Measurements from ENCODE around the gene MRGPRE. TPM values are rescaled to one million over a fixed set of nuclear protein-coding genes. Genes with fewer than 3 reads are reported as not detected.

MRGPRE gene
- total RNA-seq, 1 experiment from 2014 or later: not detected

DNA sequence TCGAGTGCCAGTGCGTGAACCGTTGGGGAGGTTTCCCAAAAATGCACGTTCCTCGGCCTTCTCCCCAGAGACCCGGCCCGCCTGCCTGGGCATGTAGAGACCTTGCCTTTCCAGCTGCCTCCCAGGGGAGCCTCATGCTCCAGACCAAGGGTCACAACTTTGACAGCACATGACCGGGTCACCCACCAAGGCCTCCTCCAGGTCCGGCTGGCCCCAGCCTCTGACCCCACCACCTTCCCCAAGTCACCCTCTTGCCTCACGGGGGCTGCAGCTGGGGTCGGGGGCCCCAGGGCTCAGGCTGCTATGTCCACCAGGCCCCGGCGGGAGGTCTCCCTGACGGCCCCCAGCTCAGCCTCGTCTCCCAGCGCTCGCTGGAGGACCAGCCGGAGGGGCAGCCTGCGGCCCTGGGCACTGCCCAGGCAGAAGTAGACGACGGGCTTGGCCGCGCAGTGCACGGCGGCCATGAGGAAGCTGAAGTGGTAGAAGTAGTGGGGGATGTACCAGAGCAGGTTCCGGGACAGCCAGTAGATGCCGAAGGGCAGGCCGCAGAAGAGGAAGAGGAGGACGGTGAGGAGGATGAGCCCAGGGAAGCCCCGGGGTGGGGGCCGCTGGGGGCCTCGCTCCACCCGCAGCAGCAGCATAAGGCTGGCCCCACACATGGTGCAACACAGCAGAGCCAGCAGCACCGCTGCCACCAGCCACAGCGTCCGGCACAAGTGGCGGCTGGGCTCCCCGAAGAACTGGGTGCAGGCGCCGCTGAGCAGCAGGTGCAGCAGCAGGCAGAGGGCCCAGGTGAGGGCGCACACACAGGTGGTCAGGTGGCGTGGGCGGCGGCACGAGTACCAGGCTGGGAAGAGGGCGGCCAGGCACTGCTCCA, 4.4 kb downstream of the MRGPRE start:
- DNase-seq (ENCODE audit: extremely low read depth, low read depth): no peak

DNA sequence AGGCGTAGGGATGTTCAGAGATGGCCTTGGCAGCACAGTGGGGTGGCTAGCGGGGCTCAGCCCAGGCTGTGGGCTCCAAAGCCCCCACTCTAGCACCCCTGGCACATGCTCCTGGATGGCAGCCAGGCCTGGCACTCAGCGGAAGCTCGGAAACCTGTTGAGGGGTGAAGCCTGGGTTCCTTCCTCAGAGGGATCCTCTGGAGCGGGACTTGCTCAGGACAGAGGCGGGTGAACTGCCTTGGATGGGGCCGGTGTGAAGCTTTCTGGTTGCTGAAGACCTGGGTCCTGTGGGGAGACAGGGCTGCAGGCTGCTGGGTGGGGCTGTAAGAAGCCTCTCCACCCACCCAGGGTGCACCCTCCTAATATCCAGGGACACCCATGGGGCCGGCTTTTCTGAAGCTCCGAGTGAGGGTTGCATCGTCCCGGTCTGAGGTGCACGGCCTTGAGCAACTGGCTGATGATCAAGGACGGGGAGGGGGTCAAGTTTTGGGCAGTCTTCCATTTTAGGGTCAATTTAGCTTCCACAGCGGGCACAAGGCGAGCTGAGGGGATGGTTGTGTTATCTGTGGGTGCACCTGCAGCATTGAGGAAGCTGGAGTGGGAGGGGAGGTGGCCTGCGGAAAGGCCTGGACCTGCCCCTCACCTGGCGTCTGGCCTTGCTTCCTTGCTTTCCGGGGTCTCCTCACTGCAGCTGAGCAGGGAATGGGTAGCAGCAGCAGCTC, 5.2 kb downstream of the MRGPRE start:
- no peak for DNase-seq (ENCODE audit: extremely low read depth, low read depth)

DNA sequence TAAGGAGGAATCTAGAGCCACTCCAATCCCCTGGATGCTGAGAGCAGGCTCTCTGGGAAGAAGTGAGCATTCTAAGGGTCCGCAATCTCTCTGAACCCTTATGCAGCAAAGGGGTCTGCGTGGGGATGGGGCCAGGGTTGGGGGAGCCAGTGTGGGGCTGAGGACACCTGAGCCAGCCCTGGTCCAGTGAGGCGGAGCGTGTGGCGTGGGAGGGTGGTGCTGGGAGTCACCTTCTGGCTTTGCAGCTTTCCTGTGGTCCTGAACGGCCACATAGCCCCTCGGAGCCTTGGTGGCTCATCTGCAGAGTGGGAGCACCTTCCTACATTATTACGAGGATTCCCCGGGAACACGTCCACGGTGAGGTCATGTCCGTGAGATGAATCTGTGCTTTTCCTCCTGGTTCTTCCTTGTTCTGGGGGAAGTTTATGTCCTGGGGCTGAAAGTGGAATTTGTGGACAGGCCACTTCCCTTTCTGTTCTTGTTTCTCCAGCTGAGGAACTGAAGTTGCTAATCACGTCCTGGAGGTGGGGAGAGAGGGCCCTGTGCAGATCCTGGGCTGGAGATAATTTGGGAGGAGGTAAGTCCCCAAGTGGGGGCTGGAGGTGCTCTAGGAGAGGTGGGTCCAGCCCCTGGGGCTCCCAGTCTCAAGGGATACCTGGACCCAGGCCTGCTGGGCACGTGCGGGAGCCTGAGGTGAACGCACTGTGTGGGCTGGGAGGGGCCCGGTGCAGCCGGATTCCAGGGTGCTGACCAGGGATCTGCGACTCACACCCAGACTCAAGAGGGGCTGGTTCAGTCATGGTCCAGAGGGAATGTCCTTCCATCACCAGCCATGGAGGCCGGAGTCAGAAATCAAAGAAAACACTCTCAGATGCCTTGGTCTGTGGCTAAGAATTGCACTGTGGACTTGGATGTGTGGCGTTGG, 6.1 kb downstream of the MRGPRE start:
- no peak for DNase-seq (ENCODE audit: extremely low read depth, low read depth)

DNA sequence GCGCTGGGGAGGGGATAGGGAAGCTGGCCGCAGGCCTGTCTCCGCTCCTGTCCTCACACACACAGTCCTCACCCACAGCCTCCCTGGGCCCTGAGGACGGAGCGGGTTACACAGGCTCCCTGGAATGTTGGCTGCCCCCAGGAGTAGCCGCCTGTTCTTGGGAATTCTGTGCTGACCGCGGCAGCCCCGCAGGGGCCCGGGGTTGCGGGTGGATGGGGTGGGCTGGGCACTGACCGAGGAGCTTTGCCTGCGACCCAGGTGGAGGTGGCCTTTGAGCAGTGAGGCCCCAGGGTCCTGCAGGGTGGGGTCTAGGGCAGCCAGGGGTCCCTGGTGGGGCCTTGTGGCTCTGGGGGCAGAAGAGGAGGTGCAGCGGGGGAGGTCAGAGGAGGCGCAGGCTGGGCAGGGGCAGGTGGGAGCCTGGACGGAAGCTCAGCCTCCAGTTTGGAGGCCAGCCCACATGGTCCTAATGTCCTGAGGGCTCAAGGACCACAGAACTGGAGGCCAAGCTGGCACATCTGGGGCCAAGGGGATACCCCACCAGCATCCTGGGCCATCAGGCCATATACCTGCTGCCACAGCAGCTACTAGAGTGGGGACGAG, 7.0 kb downstream of the MRGPRE start:
- no peak for DNase-seq (ENCODE audit: extremely low read depth, low read depth)

DNA sequence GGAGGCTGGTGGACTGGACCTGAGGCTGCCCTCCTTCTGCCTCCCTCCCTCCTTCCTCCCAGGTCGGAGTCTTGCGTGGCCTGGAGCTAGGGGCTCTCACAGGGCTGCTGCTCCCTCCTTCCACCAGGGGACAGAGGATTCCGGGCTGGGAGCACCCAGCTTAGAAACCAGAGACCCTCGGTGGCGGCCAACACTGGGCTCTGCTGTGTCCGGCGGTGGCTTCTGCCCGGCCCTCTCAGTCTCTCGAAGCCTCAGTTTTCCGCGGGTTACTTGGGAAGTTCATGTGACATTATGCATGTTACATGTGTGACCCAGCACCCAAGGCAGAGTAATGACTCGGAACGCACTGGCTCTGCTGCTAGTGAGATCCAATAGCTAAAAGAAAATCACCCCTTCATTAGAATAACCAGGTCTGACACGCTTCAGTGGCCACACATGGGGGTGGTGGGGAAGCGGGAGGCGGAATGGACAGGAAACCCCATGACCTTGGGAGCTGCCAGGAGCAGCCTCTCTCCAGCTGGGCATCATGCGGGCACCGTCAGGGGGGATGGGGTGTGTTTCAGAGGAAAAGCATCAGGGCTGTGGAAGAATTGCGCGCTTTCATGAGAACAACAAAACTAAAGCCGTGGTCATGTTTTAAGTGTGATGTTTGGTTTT, 7.7 kb downstream of the MRGPRE start:
- no peak for DNase-seq (ENCODE audit: extremely low read depth, low read depth)

DNA sequence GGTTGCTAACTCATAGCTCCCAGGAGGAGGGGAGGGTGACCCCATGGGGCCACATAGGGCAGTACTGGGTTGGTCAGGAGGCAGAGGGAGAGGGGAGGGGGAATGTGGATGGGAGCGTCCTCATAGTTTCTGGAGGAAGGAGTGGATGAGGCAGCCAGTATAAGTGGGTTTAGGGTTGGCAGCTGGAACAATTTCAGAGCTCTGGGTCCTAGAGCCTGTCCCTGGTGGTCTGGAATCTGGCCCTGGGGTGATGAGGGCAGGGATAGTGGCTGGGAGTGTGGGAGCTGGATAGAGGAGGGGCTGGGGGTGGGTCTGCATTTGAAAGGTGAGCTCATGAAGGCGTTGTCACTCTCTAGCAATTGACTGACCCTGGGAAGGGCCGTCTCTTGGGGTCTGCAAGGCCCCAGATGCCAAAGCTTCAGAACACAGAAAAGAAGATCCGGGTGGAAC, 8.3 kb downstream of the MRGPRE start:
- DNase-seq (ENCODE audit: extremely low read depth, low read depth): no peak

DNA sequence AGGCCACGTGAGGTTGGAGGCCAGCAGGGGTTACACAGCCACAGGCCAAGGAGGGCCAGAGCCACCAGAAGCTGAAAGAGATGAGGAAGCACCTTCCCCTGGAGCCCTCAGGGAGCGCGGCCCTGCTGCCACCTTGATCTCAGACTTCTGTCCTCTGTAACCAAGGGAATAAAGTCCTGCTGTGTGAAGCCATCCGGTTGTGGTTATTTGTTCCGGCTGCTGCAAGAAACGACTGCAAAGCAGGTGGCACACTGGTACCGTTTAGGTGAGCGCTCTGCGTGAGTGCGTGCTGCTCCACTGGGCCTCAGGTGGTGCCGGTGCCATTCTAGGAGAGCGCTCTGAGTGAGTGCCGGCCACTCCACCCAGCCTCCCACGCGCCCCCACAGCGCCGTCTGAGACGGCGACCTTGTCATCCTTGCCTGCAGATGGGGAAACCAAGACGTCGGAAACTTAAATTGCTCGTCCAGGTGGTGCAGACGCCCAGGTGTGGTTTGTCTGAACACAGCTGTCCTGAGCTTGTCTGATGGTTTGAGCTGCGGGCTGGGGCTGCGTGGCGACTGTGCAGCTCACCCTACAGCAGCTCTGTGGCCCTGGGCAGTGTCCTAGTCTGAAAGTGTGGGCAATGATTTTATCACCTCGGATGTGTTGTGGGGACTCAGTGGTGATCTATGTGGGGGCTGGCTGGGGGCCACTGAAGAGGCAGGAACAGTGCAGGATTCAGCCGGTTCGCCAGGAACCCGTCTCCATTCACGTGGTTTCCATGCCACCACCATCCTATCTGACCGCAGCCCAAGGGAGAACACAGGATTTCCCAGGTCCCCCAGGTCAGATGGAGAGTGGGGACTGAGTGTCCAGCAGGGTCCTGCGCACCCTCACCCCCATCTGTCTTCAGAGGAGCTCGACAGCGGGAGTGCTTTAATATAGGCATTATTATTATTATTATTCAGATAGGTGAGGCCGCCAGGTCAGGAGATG, 9.0 kb downstream of the MRGPRE start:
- no peak for DNase-seq (ENCODE audit: extremely low read depth, low read depth)

DNA sequence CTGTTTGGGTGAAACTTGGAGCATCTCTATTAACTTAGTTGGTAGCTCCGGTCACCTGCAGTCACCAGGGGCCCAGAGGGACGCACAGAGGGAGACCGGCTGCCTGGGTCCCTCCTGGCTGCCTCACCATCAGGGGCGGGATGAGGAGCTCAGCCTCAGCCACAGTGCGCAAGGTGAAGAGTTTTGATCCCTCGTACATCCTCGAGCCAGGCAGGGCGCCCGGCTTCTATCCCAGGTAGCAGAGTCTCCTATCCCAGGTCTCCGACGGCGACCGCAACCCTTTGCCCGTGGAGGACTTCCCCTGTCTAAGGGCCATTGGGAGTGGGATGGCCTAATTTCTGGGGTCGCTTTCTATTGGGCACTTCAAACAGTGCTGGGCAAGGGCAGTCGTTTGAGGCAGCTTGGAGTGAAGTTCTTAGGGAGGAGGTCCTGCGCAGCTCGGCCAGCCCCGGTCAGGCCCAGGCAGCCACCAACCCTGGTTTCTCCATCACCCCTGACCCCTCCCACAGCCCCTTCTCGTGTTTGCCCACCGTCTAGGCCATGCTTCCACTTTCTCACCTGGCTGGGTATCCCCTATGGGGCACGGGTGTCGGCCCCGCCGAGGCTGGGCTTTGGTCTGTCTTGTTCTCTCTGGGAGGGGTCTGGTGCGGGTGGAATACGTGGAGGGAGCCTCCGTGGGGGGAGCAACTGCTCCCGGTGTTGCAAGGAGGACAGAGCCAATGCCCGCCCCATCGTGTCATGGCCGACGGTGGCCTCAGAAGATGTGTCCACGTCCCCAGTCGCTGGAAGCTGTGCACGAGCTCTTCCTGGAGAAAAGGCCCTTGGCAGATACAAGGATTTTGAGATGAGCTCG, 10.0 kb downstream of the MRGPRE start:
- no peak for DNase-seq (ENCODE audit: extremely low read depth, low read depth)

DNA sequence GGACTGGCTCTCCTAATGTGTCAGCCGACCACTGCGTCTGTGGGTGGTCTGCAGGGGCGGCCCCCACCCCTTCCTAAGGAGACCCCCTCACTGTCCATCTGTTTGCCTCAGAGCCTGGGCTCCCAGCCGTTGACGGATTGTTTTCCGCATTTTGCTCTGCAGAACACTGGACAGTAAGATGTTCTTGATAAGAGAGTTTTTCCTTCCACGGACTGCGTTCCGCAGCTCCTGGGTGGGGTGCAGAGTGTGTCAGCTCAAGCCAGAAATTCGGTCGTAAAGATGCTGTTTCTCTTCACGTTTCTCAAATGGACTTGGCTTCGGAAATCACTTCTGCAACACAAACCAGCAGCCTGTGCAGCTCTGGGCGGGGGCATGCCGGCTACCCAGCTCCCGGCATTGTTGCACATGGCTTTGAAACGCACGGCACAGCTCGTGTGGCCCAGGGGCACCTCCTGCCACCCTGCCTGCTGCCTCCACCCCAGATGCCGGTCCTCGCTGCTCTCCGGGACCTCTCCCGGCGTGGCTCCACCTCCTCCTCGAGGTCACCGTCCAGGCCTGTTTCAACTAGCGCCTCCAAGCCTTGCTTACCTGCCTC, 10.7 kb downstream of the MRGPRE start:
- DNase-seq (ENCODE audit: extremely low read depth, low read depth): no peak

DNA sequence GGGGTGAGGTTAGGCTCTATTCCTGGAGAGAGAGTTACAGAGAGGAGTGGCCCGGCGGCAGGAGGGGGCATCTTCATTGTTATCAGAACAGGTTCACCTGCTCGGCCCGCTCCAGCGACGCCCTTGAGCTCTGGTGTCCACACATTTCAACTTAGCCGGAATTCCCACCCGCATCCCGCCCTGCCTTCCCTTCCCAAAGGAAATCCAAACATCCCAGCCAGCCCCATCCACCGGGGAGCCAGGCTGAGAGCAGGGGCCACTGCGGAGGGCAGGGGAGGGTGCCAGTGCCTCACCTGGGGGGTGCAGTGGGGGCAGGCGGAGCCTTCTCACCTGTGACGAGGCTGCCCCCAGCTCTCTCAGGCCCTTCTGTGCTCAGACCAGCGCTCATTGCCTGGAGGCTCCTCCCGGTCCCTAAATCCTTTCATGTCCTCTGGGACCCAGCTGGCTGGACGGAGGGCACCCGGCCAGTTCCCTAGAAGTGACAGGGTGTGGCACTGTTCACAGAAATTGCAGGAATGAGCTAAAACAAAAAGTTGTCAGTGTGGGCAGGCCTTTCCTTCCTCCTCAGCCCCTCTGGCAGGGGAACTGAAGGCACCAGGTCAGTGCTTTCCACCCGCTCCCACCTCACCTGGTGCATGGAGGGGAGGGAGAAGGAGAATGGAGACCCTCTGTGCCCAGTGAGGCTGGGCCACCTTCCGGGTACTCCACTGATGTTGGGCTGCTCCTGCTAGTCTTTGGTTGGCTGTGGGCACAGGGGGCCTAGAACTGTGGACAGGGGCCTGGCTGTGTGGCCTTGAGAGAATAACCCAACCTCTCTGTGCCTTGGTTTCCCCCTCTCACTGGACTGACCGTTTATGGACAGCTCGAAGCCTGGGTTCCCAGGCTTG, 11.5 kb downstream of the MRGPRE start:
- DNase-seq (ENCODE audit: extremely low read depth, low read depth): no peak

DNA sequence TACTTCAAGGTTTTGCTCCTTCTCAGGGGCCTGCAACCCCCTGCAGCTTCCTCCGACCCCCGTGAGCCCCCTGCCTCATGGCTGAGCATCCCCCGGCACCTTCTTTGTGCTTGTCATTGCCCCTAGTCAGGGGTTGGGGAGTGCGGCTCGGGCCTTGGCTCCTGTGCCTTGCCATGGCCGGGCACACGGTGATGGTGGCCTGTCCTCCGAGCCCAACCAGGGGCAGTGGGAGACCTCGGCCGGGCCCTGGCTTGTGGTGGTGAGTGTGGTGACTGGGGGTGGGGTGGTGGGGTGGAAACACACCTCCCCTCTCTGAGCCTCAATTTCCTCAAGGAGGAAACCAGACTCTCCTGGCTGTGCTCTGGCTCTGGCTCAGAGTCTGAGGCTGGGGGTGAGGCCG, 12.1 kb downstream of the MRGPRE start:
- no peak for DNase-seq (ENCODE audit: extremely low read depth, low read depth)

DNA sequence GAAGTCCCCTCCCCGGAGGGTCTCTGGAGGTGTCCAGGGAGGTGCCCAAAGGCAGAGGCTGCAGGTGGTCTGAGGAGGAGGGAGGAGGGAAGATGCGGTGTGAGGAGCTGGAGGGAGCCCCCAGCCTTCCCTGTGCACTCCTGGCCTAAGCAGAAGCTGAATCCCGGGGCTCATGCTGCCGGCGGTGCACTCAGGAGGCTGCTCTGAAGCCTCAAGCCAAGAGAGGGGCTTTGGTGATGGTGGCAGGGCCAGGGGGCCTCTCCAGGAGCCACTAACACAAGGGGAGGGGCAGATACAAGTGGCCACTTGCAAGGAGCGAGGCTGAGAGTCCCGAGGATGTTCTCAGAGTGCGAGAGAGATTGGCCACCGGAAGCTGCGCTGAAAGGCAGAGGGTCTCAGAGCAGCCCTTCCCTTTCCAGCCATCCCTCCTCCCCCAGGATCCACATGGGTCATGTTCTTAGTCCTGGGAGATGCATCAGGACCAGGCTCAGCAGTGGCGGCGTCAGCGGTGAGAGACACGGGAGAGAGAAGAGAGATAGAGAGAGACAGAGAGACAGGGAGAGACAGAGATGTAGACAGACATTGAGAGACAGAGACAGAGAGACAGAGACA, 12.8 kb downstream of the MRGPRE start:
- no peak for DNase-seq (ENCODE audit: extremely low read depth, low read depth)

DNA sequence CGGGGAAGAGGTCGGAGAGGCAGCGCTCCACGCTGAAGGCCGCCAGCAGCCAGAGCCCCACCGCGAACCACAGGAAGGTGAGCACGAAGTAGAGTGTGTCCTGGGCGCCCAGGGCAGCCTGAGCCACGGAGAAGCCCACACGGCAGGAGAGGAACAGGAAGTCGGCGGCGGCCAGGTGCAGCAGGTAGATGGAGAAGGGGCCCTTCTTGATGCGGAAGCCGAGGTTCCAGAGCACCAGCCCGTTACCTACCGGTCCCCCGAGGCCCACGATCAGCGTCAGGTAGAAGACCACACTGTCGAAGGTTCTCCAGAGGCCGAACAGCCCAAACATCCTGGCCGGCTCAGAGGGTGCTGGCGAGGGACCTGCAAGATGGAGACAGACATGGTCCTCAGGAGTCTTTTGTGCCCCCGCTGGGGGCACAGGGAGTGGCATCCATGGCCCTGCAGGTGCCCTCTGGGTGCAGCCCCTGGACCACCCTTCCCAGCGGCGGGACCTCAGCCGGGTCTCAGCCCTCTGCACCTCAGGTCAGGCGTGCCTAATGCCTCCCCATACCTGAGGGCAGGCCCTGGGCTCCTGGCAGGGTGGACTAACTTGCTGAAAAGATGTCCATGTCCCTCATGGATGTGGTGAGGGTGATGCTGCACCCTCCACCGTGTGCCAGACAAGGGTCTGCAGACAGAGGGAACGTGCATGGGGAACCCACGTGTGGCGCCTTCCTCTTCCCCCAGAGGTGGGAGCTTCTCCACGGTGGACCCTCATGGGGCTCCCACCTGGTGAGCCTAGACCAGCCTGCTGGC, 13.5 kb downstream of the MRGPRE start, which contains the start of gene MRGPRG:
MRGPRG (minus strand) TSS at position 331 of the 798 bp plus-strand sequence; CDS start at position 331, 0 bp downstream.
- DNase-seq (ENCODE audit: extremely low read depth, low read depth): no peak

DNA sequence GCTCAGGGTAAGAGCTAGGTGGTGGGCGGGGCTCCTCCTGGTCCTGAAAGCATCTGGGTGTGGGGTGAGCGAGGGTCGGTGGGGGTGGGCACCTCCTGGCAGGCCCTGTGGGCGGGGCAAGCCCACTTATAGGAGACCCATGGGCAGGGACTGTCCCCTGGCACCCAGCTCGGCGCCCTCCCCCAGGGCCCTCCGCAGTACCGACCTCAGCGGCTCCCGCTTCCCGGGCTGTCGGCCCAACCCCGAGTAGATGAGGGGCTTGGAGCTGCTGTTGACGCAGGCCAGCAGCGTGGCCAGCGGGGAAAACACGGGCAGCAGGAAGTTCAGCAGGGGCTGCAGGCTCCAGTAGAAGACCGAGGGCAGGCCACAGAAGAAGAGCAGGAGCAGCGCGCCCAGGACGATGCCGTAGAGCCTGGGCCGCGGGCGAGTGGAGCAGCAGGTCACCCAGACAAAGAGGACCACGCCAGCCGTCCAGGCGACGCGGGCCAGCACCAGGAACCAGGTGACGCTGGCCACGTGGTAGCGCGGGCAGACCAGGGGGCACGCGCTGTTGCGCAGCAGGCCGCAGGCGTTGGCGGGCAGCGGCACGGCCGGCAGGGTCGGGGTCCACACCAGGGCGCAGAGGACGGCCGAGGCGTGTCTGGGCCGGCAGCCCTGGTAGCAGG, 14.3 kb downstream of the MRGPRE start:
- no peak for DNase-seq (ENCODE audit: extremely low read depth, low read depth)

All from NCI-H460 (cell line).